Measurements from ENCODE around the gene OR4C6.

GRCh38 chr11:55624531-55624930, 37.5 kb upstream of the OR4C6 start:
- TF ChIP-seq, protein P1, sequence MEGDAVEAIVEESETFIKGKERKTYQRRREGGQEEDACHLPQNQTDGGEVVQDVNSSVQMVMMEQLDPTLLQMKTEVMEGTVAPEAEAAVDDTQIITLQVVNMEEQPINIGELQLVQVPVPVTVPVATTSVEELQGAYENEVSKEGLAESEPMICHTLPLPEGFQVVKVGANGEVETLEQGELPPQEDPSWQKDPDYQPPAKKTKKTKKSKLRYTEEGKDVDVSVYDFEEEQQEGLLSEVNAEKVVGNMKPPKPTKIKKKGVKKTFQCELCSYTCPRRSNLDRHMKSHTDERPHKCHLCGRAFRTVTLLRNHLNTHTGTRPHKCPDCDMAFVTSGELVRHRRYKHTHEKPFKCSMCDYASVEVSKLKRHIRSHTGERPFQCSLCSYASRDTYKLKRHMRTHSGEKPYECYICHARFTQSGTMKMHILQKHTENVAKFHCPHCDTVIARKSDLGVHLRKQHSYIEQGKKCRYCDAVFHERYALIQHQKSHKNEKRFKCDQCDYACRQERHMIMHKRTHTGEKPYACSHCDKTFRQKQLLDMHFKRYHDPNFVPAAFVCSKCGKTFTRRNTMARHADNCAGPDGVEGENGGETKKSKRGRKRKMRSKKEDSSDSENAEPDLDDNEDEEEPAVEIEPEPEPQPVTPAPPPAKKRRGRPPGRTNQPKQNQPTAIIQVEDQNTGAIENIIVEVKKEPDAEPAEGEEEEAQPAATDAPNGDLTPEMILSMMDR (conservative IDR thresholded peaks at IDR 0.05; ENCODE audit: low read depth, low read length): no peak
- TF ChIP-seq EZH2 (IDR thresholded peaks at IDR 0.05; ENCODE audit: low read length, unreplicated experiment): no peak
- no peak for TF ChIP-seq EZH2phosphoT487 (IDR thresholded peaks at IDR 0.05; ENCODE audit: borderline replicate concordance, low read length)
